DOHH2 (cell line): ENCODE results near the gene GALNT9.

Experiments used
- H3F3A ChIP-seq: fragments of 200-600 bp; sonication (generic), shearing (Covaris generic); 2 replicates; pipeline ENCODE4 v1.6.0; 2016; ENCODE audit warnings: antibody characterized with exemption, mild to moderate bottlenecking; ENCODE audit not compliant: control insufficient read depth, insufficient read depth
- H3K27ac ChIP-seq: fragments of 200-600 bp; sonication (generic); 2 replicates; pipeline ENCODE4 v1.5.1; 2014; ENCODE audit warnings: low read depth, mild to moderate bottlenecking, low read length, moderate library complexity
- H3K27me3 ChIP-seq: fragments of 200-600 bp; sonication (generic); 2 replicates; pipeline ENCODE4 v1.6.1; 2014; ENCODE audit warnings: mild to moderate bottlenecking, low read length, mixed read lengths; ENCODE audit not compliant: control insufficient read depth
- H3K36me3 ChIP-seq: fragments of 200-600 bp; sonication (generic); 2 replicates; pipeline ENCODE4 v1.6.1; 2014; ENCODE audit warnings: mild to moderate bottlenecking, low read length, moderate library complexity, mixed read lengths; ENCODE audit not compliant: control insufficient read depth
- H3K4me1 ChIP-seq: fragments of 200-600 bp; sonication (generic); 2 replicates; pipeline ENCODE4 v1.6.1; 2014; ENCODE audit warnings: mild to moderate bottlenecking, low read length, mixed read lengths; ENCODE audit not compliant: control insufficient read depth
- H3K4me2 ChIP-seq: fragments of 200-600 bp; sonication (generic); 2 replicates; pipeline ENCODE4 v1.6.0; 2014; ENCODE audit warnings: mild to moderate bottlenecking, low read length, moderate library complexity
- H3K4me3 ChIP-seq: fragments of 200-600 bp; sonication (generic); 2 replicates; pipeline ENCODE4 v1.5.1; 2014; ENCODE audit warnings: mild to moderate bottlenecking, low read length, mixed read lengths
- H3K79me2 ChIP-seq: fragments of 200-600 bp; sonication (generic); 2 replicates; pipeline ENCODE4 v1.6.1; 2014; ENCODE audit warnings: mild to moderate bottlenecking, low read length, mixed read lengths; ENCODE audit not compliant: control insufficient read depth
- H3K9me2 ChIP-seq: fragments of 200-600 bp; sonication (generic); replicated peaks from 2 replicates; pipeline ENCODE4 v1.6.1; 2014; ENCODE audit warnings: mild to moderate bottlenecking, low read length, mixed read lengths; ENCODE audit not compliant: control insufficient read depth
- H3K9me3 ChIP-seq: fragments of 200-600 bp; sonication (generic); 2 replicates; pipeline ENCODE4 v1.6.1; 2014; ENCODE audit warnings: antibody characterized with exemption, low read length, mixed read lengths; ENCODE audit not compliant: control insufficient read depth, insufficient read depth
- H4K20me1 ChIP-seq: fragments of 200-600 bp; sonication (generic); 2 replicates; pipeline ENCODE4 v1.6.0; 2014; ENCODE audit warnings: low read depth, mild to moderate bottlenecking, antibody characterized with exemption, low read length, moderate library complexity; ENCODE audit not compliant: control insufficient read depth, insufficient read depth
- EZH2phosphoT487 ChIP-seq: fragments of 200-600 bp; sonication (generic); IDR thresholded peaks from 2 replicates; pipeline ENCODE4 v1.6.1; 2017; ENCODE audit warnings: borderline replicate concordance, mild to moderate bottlenecking, antibody characterized with exemption, low read length, moderate library complexity, mixed read lengths
- TF ChIP-seq, protein P1 (sequence below): fragments of 200-600 bp; sonication (generic); IDR thresholded peaks from one replicate; pipeline ENCODE4 v1.5.1; 2014; ENCODE audit warnings: antibody characterized with exemption, mild to moderate bottlenecking, low read depth, low read length; ENCODE audit not compliant: poor library complexity, severe bottlenecking

Gene GALNT9

DNA sequence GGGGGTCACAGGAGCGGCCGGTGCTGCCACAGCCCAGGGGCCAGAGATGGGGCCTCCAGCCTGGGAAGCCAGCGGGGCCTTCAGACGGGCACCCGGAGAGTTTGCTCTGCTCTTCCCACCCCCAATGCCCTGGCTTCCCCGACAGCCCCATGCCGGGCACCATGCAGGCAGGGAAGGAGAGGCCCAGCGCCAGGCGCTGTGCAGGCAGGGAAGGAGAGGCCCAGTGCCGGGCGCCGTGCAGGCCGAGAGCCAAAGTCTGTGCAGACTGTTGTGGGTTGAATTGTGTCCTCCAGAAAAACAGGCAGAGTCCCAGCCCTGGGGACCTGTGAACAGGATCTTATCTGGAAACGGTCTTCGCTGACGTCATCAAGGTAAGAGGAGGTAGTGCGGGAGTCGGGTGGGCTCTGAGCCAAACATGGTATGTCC is 34.3 kb downstream of the GALNT9 start:
- TF ChIP-seq EZH2phosphoT487, result no peak
- TF ChIP-seq, protein P1, sequence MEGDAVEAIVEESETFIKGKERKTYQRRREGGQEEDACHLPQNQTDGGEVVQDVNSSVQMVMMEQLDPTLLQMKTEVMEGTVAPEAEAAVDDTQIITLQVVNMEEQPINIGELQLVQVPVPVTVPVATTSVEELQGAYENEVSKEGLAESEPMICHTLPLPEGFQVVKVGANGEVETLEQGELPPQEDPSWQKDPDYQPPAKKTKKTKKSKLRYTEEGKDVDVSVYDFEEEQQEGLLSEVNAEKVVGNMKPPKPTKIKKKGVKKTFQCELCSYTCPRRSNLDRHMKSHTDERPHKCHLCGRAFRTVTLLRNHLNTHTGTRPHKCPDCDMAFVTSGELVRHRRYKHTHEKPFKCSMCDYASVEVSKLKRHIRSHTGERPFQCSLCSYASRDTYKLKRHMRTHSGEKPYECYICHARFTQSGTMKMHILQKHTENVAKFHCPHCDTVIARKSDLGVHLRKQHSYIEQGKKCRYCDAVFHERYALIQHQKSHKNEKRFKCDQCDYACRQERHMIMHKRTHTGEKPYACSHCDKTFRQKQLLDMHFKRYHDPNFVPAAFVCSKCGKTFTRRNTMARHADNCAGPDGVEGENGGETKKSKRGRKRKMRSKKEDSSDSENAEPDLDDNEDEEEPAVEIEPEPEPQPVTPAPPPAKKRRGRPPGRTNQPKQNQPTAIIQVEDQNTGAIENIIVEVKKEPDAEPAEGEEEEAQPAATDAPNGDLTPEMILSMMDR, result no peak
- H3F3A ChIP-seq, result no peaks in the 10 kb centered on the region
- no peak overlapping the region for H3K4me2 ChIP-seq
- H3K27ac ChIP-seq, result no peak overlapping the region
- no peaks in the 10 kb centered on the region for H3K79me2 ChIP-seq
- H3K4me1 ChIP-seq, result no peaks in the 10 kb centered on the region
- H3K9me3 ChIP-seq, result peaks cover 65% of the 10 kb centered on the region
- no peak overlapping the region for H3K4me3 ChIP-seq
- H3K27me3 ChIP-seq, result no peaks in the 10 kb centered on the region
- no peaks in the 10 kb centered on the region for H3K36me3 ChIP-seq
- no peaks in the 10 kb centered on the region for H4K20me1 ChIP-seq
- H3K9me2 ChIP-seq, result no peaks in the 10 kb centered on the region

DNA sequence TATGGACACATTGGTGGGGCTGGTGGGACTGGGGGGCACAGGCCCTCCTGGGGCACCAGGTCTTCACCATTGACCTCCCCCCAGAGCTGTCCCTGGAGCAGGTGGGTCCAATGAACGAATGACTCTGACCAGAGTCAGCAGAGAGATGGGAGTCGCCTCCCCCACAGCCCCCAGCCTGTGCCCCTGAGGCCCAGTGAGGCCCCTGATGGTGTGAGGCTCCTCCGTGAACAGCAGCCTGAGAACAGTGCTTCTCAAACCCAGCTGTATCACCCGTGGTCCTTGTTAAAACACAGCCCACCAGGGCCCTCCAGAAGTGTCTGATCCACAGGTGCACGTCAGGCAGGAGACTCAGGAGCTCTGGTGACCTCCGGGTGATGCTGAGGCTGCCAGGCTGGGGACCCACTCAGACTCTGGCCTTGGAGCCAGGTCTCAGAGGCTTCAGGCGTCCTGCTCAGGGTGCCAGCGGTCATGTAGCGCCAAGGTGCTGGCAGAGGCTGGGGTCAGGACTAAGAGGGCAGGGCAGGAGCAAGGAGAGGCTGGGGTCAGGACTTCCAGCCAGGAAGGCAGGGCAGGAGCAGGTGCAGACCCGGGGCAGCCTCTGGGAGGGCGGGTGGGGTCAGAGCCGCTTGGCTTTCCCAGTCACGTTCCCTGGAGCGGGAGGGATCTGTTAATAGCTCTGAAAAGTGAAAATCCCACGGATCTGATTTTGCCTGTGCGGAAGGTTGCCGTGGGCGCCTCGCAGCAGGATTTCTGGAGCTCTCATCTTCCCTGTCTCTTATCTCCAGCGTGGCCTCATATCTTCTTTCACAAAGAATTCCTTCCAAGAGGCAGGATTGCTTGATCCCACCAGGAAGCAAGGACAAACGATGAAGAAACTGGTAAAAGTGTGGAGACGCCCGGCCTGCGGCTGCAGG is 35.0 kb downstream of the GALNT9 start:
- Histone ChIP-seq H3K4me1 (no peaks in the 10 kb centered on the region), H3K4me3 (no peak overlapping the region), H3K36me3 (no peaks in the 10 kb centered on the region), H3K27ac (no peak overlapping the region), H3K9me3 (peaks cover 72% of the 10 kb centered on the region), H3F3A (no peaks in the 10 kb centered on the region), H3K27me3 (no peaks in the 10 kb centered on the region), H3K4me2 (no peak overlapping the region), H3K79me2 (no peaks in the 10 kb centered on the region), H4K20me1 (no peaks in the 10 kb centered on the region), H3K9me2 (no peaks in the 10 kb centered on the region)
- no peak for TF ChIP-seq EZH2phosphoT487
- TF ChIP-seq, protein P1, result no peak

DNA sequence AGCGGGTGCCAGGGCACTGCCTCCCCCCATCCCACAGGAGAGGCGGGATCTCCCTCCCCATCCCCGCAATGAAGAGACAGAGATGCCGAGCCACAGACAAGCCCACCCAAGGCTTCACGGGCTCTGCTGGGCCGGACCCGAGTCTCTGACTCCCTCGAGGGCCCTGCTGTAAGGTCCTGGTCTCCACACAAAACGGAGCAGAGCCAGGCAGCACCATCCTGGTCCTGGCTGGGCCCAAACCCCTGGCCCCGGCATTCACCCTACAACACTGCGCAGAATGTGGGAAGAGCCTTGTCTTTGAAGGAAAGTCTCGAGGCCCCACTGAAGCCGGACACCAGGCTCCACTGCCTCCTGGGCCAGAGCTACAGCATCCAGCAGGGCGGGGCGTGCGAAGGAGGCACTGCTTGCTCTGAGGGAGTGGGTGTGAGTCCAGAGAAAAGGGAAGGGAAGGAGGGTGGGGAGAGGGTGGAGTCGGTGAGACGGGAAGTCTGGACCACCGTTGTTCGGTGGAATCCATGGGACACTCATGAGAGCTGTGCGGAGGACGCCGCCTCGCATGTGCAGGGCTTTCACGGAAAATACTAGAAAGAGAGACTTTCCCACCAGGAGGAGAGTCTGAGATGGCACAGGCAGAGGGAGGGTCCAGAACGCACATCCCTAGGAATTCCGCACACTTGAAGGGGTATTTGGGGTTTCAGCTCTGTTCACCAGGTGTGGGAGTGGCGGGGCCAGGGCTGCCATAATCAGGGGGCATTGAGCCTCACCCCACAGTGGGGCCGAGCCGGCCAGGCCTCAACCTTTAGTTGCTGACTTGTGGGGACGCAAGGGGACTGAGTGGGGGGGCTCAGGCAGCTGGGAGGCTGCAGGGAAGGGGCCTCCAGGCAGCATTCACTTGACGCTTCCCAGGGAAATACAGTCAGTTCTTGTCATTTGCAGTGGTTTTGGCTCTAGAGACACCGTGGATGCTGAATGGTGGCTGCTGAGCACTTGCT is 36.8 kb downstream of the GALNT9 start:
- TF ChIP-seq, protein P1, result no peak
- TF ChIP-seq EZH2phosphoT487, result no peak
- H3K27me3 ChIP-seq, result no peaks in the 10 kb centered on the region

More for the DNA sequence above, 36.8 kb downstream of the GALNT9 start:
- Histone ChIP-seq H3F3A (no peaks in the 10 kb centered on the region), H3K79me2 (no peaks in the 10 kb centered on the region), H3K4me1 (no peaks in the 10 kb centered on the region), H3K4me3 (no peak overlapping the region), H3K36me3 (no peaks in the 10 kb centered on the region), H3K9me3 (peaks cover 69% of the 10 kb centered on the region), H4K20me1 (no peaks in the 10 kb centered on the region), H3K27ac (no peak overlapping the region), H3K9me2 (no peaks in the 10 kb centered on the region), H3K4me2 (no peak overlapping the region)
